GM21367 (cell line): ENCODE measurements around the gene CIAPIN1.
A peak's percentile ranks its signal among the peaks of the same experiment; 100 is the strongest.

Source experiments
- ATAC-seq: cut with Tn5 transposase; IDR thresholded peaks from one replicate; pipeline ENCODE4 v1.9.1; 2021; ENCODE audit not compliant: unreplicated experiment

Gene CIAPIN1

DNA sequence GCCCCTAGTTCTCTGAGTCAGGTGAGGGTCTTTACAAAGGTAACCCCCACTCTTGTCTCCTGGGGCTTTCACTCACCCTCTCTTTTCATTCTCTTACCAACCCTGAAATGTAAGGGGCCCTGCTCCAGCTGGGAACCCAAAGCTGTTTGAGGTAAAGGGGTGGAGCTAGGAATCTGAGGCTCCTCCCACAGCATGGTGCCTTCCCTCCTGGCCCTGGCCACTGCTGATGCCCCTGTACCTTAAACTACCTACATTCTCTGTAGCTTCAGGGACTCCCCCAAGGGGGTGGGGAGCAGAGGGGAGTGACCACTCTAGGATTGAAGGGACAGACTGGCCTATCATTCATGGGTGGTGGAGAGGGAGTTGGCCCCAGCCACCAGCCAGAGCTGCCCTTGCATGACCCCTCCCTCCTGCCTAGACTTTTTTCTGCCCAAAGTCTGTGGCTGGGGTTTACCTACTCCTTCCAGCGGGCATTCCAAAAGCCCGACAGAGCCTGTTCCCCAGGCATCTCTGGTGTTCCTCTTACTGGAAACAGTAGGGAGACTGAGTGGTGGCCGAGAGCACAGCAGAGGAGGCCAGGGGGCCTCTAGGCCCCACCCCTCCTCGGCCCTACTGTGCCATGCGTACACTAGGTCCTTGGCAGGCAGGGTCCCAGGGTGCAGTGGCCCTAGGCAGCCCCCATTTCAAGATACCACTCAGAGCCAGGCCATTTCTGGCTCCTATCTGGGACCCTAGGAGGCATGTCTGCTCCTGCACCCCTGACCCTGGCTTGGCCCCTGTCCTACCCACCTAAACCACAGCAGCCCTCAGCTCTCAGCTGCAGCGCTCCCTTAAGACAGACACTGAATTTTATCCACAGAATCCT, 29.6 kb upstream of the CIAPIN1 start:
- ATAC-seq, result no peak

DNA sequence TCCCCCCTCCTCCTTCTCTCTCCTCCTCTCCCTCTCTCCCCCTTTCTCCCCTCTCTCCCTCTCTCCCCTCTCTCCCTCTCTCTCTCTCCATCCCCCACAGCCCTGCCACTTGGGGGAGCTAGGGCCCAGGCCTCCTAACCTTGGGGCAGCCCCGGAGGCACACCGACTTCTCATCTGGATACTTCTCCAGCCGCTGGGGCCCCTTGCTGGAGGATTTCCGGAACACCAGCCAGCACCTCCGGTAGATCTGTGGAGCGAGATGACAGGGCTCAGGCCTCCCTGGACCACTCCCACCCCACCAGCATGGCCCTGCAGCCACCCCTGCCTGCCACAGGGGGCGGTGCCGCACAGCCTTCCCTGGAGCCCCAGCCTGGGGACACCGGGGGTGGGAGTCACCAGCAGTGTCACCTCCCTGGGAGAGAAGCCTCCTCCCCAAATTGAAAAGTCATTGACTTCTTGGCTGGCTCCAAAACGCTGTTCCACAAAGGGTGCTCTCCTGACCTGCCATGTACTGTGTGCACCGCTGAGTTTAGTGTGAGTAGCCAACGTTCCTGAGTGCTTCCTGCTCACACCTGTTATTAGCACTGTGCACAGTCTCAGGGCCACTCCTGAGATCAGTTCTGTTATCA, 28.6 kb upstream of the CIAPIN1 start:
- ATAC-seq, result peak; percentile 78

DNA sequence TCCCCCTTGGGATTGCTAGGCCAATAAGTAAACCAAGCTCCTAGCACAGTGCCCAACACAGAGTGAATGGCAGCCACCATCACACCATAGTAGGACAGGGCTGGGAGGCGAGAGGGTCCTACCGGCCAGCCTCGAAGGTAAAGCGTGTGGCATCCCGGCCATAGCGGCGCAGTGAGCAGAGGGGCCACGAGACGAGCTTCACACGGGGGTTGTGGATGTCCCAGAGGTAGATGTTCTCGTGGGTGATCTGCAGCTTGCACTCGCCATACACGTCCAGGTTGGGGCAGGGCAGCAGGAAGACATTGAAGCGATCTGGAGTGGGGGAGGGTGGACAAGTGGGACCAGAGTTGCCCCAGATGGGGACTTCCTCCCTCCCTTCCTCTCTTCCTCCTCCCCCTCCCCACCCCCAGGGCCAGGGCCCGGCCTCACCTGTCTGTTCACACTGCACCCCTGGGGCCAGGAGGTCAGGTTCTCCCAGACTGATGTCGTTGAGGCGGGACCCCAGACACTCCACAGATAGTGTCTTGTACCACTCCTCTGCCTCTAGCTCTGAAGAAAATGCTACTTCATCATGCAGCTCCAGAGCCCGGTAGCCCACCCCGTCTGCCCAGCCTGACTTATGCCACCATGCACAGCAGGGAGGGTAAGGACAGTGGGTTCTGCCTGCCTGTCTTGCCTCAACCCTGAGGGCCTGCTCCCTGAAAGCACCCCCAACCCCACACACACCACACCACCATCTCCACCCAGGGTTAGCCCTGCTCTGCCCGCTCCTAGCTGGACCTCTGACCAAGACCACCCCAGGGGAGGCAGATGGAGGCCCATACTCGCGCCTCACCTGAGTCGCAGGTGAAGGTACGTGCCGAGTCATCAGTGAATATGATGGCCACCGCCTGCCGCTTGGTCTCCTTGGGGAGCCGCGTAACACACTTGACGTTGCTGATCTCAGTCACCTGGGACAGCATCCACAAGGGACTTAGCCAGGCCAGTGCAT, 27.8 kb upstream of the CIAPIN1 start:
- ATAC-seq, result no peak

DNA sequence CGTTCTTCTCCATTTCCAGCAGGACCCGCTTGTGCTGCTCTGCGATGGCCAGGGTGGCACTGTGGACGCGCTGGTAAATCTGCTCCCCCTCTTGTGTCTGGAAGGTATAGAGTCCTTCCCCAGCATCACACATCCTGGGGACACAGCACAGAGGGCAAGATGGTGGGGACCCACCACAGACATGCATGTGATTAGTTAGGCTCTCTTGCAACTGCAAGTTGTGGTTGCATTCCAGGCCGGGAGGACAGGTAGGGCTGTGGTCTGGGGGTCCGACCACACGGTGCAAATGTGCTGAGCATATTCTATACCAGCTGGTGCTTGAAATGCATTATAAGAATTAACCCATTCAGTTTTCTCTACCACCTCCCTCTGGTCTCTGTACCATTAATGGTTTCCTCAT, 26.7 kb upstream of the CIAPIN1 start:
- ATAC-seq, result no peak

DNA sequence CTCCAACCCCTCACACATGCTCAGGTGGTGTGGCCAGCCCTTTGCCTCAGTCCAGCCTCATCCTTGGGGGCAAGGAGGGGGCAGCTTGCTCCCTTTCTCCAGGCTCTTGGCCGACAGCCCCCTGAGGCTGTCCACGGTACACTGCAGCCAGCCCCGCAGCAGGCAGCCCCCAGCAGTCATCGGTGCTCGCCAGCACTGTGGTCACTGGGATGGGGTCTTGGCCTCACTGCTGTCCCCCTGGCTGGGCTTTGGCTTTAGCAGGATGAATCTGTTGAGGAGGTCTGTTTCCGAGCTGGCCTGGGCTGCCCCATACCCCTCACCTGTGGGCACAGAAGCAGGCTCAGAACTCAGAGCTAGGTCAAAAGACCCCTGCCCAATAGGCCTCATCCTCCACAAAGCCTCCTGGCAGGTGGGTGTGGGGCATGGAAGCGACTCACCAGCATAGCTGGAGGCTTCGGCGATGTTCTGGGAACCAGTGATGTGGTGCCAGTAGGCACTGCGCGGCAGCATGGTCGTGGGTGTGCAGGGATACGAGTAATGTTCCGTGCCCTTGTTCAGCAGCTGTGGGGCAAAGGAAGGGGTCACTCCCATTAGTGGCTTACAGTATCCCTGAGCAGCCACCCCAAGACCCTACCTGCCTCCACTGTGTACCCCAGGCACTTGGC, 26.1 kb upstream of the CIAPIN1 start:
- no peak for ATAC-seq

DNA sequence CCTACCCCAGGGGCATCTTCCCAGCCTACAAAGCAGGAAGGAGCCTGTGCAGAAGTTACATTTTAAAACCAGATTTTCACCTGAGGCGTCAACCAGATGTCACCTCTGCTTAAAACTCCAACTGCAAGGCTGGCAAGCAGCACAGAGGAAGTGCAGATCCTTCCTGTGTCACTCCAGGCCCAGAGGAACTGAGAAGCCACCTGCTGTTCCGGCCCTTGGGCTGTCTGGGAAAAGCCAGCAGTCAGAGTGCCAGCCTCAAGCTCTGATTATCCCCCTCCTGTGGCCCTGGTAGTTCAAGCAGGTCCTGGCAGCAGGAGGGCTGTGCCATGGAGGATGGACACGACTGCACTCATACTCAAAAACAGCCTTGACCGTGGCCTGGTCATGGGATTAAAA, 25.5 kb upstream of the CIAPIN1 start:
- no peak for ATAC-seq

DNA sequence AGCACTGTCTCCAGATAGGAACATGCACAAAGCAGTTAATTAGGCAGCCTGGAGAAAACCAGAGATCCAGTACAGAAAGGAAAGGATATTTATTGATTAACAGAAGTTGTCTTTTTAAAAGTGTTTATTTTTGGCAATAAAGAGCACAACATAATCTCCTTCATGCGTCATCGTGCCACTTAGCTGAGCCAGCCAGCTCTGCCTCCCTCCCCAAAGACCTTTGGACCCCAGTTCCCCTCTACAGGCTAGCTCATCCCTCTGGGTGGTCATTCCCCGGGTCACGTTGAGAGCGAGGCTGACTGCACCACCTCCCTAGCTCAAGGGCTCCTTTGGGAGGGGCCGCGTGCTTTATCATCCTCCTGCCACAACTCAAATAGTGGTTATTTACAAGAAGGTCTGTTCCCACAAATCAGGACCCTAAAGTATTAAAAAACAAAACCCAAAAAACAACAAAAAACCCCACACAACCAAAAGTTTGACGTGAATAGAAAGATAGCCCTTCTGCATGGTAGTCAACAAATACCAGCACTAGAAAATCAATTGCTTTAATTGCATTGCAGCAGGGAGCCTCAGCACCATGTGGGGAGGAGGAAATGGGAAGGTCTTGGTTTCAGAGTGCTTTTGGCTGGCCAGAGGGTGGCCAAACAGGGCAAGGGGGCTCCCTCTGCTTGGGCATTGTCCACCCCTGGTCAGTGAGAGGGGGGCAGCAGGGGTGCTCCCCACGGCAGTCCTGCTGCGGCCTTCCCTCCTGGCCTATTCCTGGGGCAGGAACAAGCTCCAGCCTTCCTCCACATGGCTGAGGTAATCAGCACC, 24.9 kb upstream of the CIAPIN1 start:
- ATAC-seq, result no peak

DNA sequence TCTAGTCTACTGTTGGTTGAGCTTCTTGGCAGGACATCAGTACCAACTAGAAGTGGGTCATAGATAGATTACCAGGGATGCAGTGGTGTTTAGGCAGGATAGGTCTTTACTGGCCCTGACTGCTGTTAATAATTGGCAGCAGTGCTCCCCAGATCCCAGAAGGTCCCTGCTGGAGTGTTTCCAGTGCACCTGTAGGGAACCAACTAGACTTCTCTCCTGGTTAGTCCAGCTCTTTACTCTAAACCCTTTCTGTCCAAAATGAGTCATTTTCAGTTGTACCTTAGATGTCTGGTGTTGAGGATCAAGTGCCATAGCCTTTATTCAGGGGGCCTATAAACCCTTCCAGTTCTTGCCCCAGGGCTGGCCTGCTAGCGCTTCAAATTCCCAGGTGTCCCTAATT, 24.0 kb upstream of the CIAPIN1 start:
- ATAC-seq, result no peak

DNA sequence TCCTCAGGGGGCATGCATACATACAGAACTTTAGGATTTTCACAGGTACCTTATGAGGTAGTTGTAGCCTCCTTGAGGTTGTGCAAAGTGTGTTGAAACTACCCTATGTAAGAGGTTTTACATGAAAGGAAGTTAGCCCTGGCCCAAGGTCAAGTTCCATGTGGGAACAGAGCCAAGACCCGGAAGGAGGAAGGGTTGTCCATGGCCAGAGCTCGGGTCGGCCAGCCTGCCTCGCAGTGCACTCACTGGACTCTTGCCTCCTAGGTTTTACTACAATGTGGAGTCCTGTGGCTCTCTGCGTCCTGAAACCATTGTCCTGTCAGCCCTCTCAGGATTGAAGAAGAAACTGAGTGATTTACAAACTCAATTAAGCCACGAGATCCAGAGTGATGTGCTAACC, 23.5 kb upstream of the CIAPIN1 start:
- no peak for ATAC-seq

DNA sequence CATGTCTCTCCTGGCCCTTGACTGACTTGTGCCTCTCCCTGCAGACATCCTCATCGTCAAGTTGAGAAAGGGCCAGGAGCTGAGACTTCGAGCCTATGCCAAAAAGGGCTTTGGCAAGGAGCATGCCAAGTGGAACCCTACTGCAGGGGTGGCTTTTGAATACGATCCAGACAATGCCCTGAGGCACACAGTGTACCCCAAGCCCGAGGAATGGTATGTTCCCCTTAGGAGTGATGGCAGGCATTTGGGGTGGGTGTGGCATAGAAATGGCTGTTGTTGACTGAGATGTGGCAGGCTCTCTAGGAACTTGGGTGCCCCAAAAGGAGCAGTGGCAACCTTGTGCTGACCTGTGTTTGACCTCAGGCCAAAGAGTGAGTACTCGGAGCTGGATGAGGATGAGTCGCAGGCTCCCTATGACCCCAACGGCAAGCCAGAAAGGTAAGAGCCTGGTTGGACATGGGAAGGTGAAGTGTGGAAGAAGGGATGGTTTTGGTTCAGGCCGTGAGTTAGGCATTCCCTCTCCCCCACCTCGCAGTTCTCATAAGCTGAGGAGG, 22.8 kb upstream of the CIAPIN1 start:
- no peak for ATAC-seq

DNA sequence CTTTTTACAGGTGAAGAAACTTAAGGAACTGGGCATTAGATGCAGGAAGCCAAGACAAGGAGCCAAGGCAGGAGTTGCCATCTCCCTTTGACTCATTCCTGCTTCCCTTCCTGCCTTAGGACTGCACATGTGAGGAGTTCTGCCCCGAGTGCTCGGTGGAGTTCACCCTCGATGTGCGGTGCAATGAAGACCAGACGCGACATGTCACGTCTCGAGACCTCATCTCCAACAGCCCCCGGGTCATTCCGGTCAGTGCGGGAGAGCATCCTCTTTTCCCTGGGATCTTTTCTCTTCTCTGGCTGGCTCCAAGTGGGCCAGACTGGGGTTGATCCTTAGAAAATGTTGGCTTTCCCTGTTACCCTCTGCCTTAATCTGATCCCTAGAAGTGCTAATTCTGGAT, 21.9 kb upstream of the CIAPIN1 start:
- ATAC-seq, result no peak

DNA sequence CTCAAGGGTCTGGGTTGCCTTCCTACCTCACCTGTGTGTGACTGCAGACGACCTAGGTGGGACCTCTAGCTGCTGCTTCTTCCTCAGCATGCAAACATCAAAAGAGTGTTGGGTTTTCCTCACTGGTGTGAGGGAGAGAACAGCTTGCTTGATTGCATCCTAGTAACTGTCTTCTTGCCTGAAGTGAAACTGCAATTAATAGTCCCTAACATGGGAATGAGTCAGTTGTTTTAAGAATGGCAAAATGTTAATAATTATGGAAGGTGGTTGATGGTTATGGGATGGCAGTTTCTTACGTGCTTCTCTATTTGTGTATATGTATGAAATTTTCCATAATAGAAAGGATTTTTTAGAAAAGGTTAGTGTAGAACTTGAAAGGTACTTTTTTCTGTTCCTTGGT, 21.2 kb upstream of the CIAPIN1 start:
- no peak for ATAC-seq

DNA sequence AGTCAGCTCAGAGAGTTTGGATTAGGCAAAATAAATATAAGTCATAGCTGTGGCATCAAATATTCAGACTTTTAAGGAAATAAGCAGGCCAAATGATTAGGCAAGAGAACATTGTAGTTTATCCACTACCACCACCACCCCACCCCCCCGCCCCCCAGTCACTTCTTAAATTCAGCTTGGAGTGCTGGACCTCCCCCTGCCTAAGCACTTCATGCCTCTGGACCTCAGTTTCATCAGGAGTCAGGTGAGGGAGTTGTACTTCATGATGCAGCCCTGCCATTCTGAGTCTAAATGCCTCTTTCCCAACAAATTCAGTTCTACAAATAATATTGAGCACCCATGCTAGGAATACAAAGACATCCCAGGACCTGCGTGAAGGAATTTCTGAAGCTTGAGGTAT, 17.3 kb upstream of the CIAPIN1 start:
- ATAC-seq, result no peak

DNA sequence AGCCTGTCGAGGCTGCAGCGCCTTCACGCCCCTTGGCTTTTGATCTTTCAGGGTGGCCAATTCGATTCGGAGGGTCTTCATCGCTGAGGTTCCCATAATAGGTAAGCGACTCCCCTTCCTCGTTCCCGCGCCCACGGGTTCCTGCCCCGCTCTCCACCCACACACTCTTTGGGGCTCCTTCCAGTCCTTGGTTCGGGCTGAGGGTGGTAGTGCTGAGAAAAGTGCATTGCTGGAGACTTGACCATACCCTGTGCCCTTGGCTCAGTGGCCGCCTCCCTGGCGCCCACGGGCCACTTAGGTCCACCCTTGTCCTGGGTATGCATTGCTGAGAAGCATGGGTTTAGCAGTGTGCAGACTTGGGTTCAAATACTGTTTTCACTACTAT, 15.8 kb upstream of the CIAPIN1 start:
- no peak for ATAC-seq

DNA sequence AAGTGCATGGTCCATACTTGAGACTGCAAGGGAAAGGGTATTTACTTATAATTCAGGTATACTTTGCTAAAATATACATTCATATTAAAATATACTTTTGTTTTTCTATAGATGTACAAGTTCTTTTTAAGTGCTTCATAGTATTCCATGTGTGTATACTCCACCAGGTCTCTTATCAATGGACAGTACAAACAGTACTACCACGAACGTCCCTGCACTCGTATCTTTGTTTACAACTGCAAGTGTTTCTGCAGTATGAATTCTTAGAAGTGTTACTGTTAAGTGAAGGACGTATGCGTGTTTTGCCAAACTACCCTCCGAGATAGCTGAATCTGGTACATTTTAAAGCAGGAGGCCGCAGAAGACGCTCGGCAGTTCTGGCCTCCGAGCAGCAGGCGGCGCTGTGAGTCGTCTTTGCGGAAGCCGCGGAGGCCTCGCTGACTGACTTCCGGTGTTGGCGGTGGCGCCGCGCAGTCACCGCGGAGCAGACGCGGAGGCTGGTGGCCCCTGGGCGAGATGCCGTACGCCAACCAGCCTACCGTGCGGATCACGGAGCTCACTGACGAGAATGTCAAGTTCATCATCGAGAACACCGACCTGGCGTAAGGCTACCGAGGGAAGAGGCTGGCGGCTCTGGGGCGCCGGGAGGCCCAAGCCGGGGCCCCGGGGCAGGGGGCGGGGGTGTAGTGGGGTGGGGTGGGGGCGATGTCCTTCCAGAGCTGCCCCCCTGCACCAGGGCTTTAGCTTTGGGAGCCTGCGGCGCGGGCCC, 15.2 kb upstream of the CIAPIN1 start, which contains the start of gene POLR2C:
POLR2C (plus strand) TSS at position 471 of the 769 bp plus-strand sequence; CDS start at position 517, 46 bp downstream.
- ATAC-seq, result peak; percentile 81

DNA sequence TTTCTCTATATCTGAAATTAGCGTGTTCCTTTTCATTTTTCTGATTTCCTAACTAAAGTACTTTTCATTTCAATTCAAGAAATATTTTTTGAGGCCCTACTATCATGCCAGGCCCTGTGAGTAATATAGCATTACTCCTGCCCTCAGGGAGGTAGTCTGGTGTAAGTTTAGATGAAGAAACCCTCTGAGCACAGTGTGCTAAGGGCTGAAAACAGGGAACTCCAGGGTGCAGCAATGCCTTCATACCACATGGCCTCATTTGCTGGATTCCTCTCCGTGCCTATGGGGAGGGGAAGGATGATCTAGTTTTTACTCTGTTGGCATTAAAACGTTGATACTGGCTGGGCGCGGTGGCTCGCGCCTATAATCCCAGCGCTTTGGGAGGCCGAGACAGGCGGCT, 4.8 kb upstream of the CIAPIN1 start:
- no peak for ATAC-seq

DNA sequence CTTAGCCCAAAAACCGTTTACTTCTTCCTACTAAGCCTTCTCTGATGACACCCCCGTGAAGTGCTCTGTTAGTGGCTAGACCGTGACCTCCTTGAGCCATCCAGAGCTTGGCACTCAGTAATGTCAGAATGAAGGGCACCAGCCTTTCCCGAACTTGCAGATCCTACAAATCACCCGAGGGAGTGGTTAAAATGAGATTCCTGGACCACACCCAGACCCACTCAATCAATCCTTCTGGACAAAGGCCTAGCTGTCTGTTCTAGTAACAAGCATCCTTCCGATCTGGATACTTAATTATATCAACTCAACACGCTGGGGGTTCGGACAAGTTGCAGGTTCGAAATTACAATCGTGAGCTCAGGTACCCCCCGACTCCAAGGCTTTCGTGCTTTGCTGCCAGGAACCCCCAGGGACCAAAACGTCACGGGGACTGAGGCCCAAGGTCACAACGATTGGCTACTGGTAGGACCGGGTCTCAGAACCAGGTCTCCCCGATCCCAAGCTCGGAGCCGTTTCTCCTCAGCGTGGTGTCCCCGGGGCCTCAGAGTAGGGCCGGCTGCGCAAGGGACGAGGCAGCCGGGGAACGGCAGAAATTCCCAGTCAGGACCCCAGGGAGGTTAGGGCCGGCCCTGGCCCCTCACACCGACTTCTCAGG, 527 bp downstream of the CIAPIN1 start:
- ATAC-seq, result no peak

DNA sequence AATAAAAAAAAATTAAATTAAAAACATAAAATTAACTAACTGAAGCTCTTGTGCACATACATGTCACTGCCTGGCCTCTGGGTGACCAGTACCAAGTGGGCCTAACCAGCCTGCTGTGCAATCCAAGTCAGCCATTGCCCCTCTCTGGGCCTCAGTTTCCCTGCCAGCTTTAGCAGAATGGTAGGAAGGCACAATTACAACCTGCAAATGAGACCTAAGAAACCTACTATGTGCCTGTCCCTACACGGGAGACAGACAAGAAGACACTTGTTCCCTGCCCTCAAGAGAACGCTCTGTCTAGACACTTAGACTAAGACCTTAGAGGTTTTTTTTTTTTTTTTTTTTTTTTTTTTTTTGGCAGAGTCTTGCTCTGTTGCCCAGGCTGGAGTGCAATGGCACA, 1.7 kb downstream of the CIAPIN1 start:
- no peak for ATAC-seq
